Muscle of leg (tissue), 16 donors: Measurements from ENCODE around the gene PRPH2. TPM values are rescaled to one million over a fixed set of nuclear protein-coding genes. Genes with fewer than 3 reads are reported as not detected.

ENCODE experiments used
- DNase-seq: peaks from one replicate; pipeline ENCODE4 v3.0.0; 2013
- H3K27ac ChIP-seq: one replicate; pipeline ENCODE4 v1.5.1; 2013; ENCODE audit warnings: mild to moderate bottlenecking, low read length, control low read depth
- H3K27me3 ChIP-seq: one replicate; pipeline ENCODE4 v1.6.1; 2013; ENCODE audit warnings: low read length; ENCODE audit not compliant: control insufficient read depth, insufficient read depth
- H3K36me3 ChIP-seq: one replicate; pipeline ENCODE4 v1.6.1; 2013; ENCODE audit warnings: low read length; ENCODE audit not compliant: control insufficient read depth, insufficient read depth
- H3K4me1 ChIP-seq: one replicate; pipeline ENCODE4 v1.6.1; 2013; ENCODE audit warnings: low read length; ENCODE audit not compliant: control insufficient read depth, insufficient read depth
- H3K4me3 ChIP-seq: one replicate; pipeline ENCODE4 v1.5.1; 2013; ENCODE audit warnings: low read length, control low read depth
- H3K9me3 ChIP-seq: replicated peaks from 2 replicates; pipeline ENCODE4 v1.6.1; 2013; ENCODE audit warnings: low read depth, low read length; ENCODE audit not compliant: control insufficient read depth
- WGBS: methylation state at CpG from one replicate; pipeline ENCODE4 v1.1.5; 2013; ENCODE audit warnings: missing lambda C conversion rate; ENCODE audit not compliant: insufficient coverage; 5-methylcytosine and 5-hydroxymethylcytosine counted together
- long read RNA-seq, 11 donors: transcript quantifications; one replicate each; lab custom pipeline, GENCODE V29; 2026
- polyA plus RNA-seq, 8 donors: library from polyadenylated mRNA; unstranded; fragments of 120-200 nt; gene quantifications; one replicate each; pipeline versions ENCODE4 v1.2.1 to v1.2.3, GENCODE V29; 2013; ENCODE audit warnings: inconsistent platforms in 1 of 8, low replicate concordance in 1 of 8; ENCODE audit not compliant: insufficient read length in 8 of 8, insufficient read depth in 1 of 8
- total RNA-seq: library from RNA; stranded (reverse); fragments of 120-200 nt; gene quantifications from one replicate; pipeline ENCODE4 v1.2.4, GENCODE V29; 2013

Gene PRPH2
- total RNA-seq (5.3 TPM), polyA plus RNA-seq (1 to 10 TPM; 2.1 to 6.2 (median 4.7) TPM)
- long read RNA-seq, donor 1: 0 reads
- long read RNA-seq, donor 2: 0 reads
- long read RNA-seq, donor 3: 0 reads
- long read RNA-seq, donor 4: 0 reads
- long read RNA-seq, donor 5: 0 reads
- long read RNA-seq, donor 6: 0 reads
- long read RNA-seq, donor 7, partial matches to known transcripts: 0 of 2 reads
- long read RNA-seq, donor 7, other reads (novel, unspliced or antisense): 0 of 2 reads
- long read RNA-seq, donor 8: 0 reads
- long read RNA-seq, donor 9: 0 reads
- long read RNA-seq, donor 10, partial matches to known transcripts: 0 of 1 reads
- long read RNA-seq, donor 10, other reads (novel, unspliced or antisense): 0 of 1 reads
- long read RNA-seq, donor 11: 0 reads

GRCh38 chr6:42722497-42722896 is at the start of gene PRPH2:
Gene PRPH2 (minus strand): TSS chr6:42722597. CDS start chr6:42722334, 263 bp downstream.
- Histone ChIP-seq H3K36me3 (no peaks in the 10 kb centered on the region), H3K4me1 (peaks cover 3% of the 10 kb centered on the region), H3K27me3 (no peaks in the 10 kb centered on the region), H3K9me3 (no peaks in the 10 kb centered on the region), H3K4me3 (no peak within 1 kb of the TSS), H3K27ac (no peak within 1 kb of the TSS)
- 77% methylated on average over 5 of the region's 6 CpGs for WGBS
- DNase-seq: no peak

GRCh38 chr6:42771741-42772100 is 49.3 kb upstream of the PRPH2 start:
- H3K4me3 ChIP-seq: no peak overlapping the region

GRCh38 chr6:42769836-42770235 is 47.4 kb upstream of the PRPH2 start:
- no peaks in the 10 kb centered on the region for H3K36me3 ChIP-seq
- H3K4me3 ChIP-seq: no peak overlapping the region
- DNase-seq: no peak
- H3K9me3 ChIP-seq: no peaks in the 10 kb centered on the region
- H3K27ac ChIP-seq: no peak overlapping the region
- WGBS: 85% methylated on average over 2 of the region's 2 CpGs
- no peaks in the 10 kb centered on the region for H3K27me3 ChIP-seq
- peaks cover 4% of the 10 kb centered on the region for H3K4me1 ChIP-seq

More at GRCh38 chr6:42771741-42772100, 49.3 kb upstream of the PRPH2 start:
- Histone ChIP-seq H3K27me3 (no peaks in the 10 kb centered on the region), H3K4me1 (peaks cover 4% of the 10 kb centered on the region), H3K36me3 (no peaks in the 10 kb centered on the region), H3K27ac (no peak overlapping the region), H3K9me3 (no peaks in the 10 kb centered on the region)
- WGBS: no CpG with 5 or more reads among the region's 3 CpGs
- DNase-seq: no peak

GRCh38 chr6:42769051-42769450 is 46.7 kb upstream of the PRPH2 start:
- H3K27ac ChIP-seq: no peak overlapping the region
- WGBS: 66% methylated on average over 3 of the region's 4 CpGs
- no peak overlapping the region for H3K4me3 ChIP-seq
- no peak for DNase-seq
- no peaks in the 10 kb centered on the region for H3K36me3 ChIP-seq
- H3K9me3 ChIP-seq: no peaks in the 10 kb centered on the region
- H3K27me3 ChIP-seq: no peaks in the 10 kb centered on the region
- H3K4me1 ChIP-seq: peaks cover 4% of the 10 kb centered on the region

- Histone ChIP-seq H3K27ac (no peak overlapping the region), H3K4me1 (peaks cover 4% of the 10 kb centered on the region), H3K27me3 (no peaks in the 10 kb centered on the region), H3K9me3 (no peaks in the 10 kb centered on the region), H3K4me3 (no peak overlapping the region), H3K36me3 (no peaks in the 10 kb centered on the region)
- no peak for DNase-seq
- WGBS: 92% methylated on average over 4 of the region's 5 CpGs
Measured at GRCh38 chr6:42766163-42766670, 43.8 kb upstream of the PRPH2 start.

GRCh38 chr6:42764911-42765648 is 42.7 kb upstream of the PRPH2 start:
- Histone ChIP-seq H3K36me3 (no peaks in the 10 kb centered on the region), H3K4me1 (no peaks in the 10 kb centered on the region), H3K27me3 (no peaks in the 10 kb centered on the region), H3K27ac (no peak overlapping the region), H3K4me3 (no peak overlapping the region), H3K9me3 (no peaks in the 10 kb centered on the region)
- peak; percentile 46 for DNase-seq
- 76% methylated on average over 6 of the region's 9 CpGs for WGBS

GRCh38 chr6:42762950-42763349 is 40.6 kb upstream of the PRPH2 start:
- no peaks in the 10 kb centered on the region for H3K4me1 ChIP-seq
- H3K9me3 ChIP-seq: no peaks in the 10 kb centered on the region
- no CpG with 5 or more reads among the region's 3 CpGs for WGBS
- H3K36me3 ChIP-seq: peaks cover 9% of the 10 kb centered on the region
- DNase-seq: no peak
- no peak overlapping the region for H3K27ac ChIP-seq
- no peak overlapping the region for H3K4me3 ChIP-seq
- no peaks in the 10 kb centered on the region for H3K27me3 ChIP-seq

- no peaks in the 10 kb centered on the region for H3K9me3 ChIP-seq
- WGBS: 100% methylated on average over 1 of the region's 3 CpGs
- no peak for DNase-seq
- H3K4me3 ChIP-seq: no peak overlapping the region
- peaks cover 11% of the 10 kb centered on the region for H3K36me3 ChIP-seq
- H3K27ac ChIP-seq: no peak overlapping the region
- H3K4me1 ChIP-seq: no peaks in the 10 kb centered on the region
- no peaks in the 10 kb centered on the region for H3K27me3 ChIP-seq
Measured at GRCh38 chr6:42762426-42762859, 40.0 kb upstream of the PRPH2 start.

- H3K9me3 ChIP-seq: no peaks in the 10 kb centered on the region
- no peaks in the 10 kb centered on the region for H3K4me1 ChIP-seq
- DNase-seq: no peak
- H3K36me3 ChIP-seq: peaks cover 11% of the 10 kb centered on the region
- no peaks in the 10 kb centered on the region for H3K27me3 ChIP-seq
- H3K4me3 ChIP-seq: no peak overlapping the region
- 84% methylated on average over 3 of the region's 8 CpGs for WGBS
- no peak overlapping the region for H3K27ac ChIP-seq
Measured at GRCh38 chr6:42761287-42762067, 39.1 kb upstream of the PRPH2 start.
